ENCODE results near the gene NFATC2.
"Not testable (repeated sequence)": the region's sequence is repeated elsewhere in the genome, so short reads cannot be mapped to it uniquely, and the experiment has no call there.

Gene NFATC2

DNA sequence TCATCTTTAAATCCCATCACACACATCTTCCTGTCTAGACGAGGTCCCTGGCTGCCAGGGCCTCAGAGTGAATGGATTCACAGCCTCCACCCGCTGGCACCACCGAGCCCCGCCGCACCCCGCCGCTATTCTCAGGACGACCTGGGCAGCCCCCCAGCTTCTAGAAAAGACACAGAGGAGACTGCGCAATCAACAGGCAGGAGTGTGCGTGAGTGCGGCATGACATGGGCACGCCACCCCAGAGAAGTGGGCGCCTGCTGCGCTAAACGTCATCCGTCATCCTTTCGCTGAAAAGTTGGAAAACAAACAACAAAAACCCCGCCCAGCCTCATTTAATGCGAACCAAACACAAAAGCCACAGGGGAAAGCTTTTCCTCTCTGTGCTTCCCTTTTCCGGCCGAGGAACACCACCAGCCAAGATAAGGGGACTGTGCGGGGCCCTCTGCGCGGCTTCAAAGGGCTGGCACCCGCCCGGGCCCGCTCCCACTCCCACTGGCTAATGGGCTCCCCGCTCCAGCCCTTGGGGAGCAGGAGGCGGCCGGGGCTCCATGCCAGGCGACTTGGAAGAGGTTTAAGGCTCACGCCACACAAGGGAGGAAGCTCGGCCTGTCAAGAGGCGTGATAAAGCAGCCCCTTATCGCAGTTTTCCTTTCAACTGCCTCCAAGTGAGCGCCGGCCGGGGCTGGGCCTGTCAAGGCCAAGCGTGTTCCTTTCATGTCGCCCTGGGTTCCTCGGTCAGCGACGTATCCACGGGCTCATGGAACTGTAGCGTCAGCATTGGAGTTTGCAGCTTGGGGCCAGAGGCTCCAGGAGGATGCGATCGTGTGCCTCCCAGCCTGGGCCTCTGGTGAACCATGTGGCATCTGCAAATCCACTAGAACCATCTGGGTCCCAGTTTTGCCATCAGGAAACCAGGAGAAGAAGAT is 50.1 kb downstream of the NFATC2 start:
- peak; percentile 78 for DNase-seq

DNA sequence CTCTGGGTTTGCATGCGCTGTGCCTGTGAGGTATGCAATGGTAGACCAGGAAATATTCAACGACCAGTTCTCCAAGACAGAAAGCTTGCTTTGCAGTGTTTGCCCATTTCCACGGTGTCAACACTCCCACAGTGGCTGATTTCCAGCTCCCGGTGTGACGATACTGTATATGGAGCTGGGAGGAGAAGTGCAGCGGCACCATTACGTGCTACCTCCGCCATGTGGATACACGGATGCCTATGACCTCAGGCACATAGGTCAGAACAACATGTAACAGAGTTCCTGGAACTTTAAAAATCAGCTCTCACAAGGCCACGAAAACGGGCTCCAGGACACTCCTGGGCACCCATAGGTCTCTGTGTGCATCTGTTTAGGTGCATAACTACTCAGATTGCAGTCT is 51.1 kb downstream of the NFATC2 start:
- DNase-seq, result no peak

DNA sequence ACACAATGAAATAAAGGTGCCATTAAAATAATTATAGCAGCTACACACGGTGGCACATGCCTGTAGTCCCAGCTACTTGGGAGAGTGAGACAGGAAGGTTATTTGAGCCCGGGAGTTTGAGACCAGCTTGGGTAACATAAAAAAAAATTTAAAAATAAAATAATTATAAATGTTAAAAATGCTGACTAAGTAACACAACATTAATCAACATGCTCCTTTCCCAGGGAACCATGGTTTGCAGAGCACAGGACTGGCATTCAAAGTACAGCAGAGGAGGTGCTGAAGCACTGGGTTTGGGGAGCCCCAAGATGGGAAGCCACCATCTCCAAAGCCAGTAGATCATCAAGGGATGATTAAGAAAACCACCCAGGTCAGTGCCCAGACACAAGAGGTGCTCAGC is 51.9 kb downstream of the NFATC2 start:
- no peak for DNase-seq

DNA sequence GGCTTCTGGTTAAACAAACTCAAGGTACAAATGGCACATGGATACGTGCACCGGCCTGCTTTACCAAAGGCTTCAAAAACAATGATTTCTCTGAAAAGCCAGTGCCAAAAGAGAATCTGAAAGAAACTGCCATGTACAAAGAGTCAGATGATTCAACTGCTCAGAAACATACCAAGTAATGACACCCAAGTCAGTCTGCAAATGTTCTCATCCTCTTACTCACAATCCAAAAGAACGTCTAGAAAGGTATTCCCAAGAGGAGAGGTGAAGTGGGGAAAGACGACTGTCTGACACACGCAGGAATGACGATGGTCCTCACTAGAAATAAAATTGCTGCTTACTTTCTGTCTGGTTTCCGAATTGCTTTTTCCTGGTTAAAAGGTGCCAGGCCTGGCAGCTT is 52.9 kb downstream of the NFATC2 start:
- no peak for DNase-seq

DNA sequence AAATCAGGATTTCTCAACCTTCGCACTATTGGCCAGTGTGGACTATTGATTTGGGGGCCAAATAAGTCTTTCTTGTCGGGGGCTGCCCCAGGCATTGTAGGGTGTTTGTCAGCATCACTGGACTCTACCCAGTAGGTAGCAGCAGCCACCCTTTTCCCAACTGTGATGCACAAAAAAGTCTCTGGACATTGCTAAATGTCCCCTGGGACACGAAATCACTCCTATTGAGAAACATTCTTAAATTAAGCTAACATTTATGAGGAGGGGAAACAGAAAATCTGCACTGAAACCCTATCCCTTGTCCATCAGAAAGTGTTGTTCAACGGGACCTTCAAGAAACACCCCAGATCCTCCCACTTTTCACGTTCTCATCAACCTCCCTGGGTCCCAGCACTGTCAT is 54.2 kb downstream of the NFATC2 start:
- DNase-seq, result no peak

DNA sequence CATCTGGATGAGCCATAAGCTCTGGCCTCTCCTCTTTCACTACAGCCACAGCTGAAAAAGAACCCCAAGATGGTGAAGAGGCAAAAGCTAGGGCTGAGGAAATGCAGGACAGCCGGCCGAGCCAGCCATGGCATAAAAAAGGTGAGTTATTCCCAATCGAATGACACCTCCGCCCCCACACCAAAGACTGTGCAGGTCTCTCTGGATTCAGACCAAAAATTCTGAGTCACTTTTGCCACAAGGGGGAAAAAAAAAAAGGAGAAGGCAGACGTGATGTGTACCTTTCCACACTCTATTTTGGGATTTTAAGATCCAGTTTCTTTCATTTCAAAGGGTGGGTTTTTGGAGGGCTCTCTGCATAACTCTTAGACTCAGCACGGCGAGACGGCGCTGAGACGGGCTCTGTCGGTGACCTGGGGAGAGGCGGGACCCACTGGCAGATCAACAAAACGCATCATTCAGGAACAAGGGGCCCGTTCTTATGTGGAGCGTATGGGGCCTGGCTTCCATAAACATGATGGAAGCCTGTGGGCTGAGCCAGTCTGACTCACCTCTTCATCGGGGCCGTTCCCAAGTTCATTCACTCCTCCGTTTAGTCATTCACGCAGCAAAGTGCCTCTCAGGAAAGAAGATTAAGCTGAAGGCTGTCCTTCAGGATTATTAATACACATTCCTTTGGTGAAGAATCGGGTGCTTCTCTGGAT is 54.8 kb downstream of the NFATC2 start:
- no peak for DNase-seq

DNA sequence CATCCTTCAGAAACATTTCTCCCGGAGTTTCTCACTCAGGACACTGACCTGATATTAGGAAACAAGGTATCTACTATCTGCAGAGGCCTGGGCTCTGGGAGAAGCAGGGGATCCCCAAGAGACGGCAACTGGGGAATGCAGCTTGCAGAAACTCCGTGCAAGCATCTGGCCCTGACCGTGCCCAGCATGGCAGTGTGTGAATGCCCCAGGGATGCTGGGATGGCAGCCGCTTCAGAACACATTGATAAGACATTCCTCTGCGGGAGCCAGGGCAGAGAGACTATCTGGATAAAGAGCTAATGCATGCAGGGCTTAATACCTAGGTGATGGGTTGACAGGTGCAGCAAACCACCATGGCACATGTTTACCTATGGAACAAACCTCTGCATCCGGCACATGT is 55.4 kb downstream of the NFATC2 start:
- DNase-seq, result no peak

DNA sequence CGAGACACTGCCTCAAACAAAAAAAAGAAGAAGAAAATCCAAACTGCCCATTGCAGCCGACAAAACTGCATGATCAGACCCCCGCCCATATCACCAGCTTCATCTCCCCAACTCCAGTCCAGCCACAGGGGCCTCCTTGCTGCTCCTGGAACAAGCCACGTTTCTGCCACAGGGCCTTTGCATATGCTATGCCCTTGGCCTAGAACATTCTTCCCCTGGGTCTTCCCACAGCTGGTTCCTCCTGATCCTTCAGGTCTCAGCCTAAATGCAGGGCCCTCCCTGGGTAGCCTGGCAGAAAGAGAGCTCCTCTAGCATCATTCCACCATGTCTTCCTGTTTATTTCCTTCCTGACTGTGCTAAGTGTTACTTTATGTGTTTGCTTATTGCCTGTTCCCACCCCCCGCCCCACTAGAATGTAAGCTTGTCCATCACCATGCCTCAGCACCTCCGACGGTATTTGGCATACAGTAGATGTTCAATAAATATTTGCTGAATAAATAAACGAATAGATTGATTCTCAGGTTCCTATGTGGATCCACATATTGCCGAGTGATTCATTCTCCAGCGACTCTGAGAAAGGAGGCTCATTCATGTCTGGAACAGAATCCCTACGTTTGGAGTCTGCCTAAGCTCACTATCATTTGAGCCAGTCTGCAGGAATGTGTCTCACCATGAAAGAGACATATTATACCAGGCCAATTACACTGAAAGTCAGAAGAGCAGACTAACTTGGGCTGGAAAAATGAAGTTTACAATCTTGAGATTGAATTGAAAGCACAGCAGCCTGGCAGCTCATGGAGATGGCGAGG is 56.1 kb downstream of the NFATC2 start:
- no peak for DNase-seq

DNA sequence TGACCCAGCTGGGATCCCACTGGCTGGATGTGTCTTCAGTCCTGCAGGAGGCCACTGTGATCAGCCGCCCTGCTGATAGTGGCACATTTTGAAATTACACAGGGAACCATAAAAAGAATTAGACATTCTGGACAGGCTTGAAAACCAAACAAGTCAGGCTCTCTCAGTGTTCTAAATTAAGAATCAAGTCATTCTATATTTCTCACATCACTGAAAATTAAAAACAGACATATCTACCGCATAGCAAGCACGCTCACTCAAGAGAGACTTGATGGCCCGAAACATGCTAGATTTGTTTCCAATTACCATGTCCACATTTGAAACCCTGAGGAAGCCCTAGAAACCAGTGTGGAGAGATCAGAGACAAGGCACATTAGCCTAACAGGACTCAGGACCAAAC is 57.7 kb downstream of the NFATC2 start:
- DNase-seq, result no peak

DNA sequence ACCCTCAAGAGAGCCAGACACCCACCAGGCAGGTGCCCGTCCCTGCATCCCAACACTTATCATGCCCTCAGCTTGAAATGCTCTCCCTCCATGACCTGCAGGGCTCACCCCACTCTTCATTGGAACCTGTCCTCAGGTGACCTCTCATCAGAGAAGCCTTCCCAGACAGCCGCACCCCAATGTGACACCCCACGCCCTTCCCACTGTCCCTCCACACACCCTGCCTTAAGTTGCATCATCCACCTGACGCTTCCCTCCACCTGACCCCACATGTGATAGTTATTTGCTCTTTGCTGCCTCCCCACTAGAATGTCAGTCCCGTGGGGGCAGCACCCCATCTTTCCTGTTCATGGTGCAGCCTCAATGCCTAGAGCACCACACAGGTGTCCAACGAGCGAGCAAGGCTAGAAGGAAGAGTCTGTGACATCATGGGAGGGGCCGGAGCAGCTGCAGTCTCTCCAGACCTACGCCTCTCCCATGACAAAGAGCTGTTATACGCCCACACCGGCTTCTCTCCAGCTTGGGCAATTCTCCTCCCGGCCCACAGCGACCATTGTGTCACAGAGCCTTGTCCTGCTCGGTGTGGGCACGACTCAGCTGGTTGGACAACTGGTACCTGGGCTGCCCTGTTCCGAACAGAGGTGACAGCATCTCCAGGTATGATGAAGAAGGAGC is 58.2 kb downstream of the NFATC2 start:
- no peak for DNase-seq

DNA sequence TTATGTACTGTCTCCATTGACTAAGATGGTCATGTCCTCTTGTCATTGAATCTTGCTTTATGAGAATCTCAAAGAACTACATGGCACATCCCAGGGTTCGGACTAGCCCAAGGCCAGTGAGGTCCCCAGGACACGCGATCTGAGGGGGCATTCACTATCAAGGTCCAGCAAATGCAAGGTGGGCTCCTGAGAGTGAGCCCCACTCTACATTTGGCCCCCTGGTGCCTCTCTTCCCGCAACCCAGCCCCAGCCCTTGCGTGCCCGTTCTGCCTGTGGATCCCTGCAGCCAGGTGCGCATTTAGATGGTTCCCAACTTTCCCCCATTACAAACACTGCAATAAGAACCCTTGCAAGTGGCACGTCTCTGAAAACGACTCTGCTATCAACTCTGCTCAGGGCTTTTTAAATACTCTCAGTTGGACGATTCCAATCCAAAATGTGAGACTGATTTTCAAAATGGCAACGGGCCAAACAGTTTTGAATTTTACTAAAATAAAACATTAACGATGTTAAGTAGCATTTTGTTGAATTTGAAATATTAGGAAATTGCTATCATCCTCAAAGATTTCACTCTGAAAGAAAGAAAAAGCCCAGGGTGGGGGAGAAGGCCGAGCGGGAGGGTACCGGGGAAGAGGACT is 59.6 kb downstream of the NFATC2 start:
- no peak for DNase-seq

DNA sequence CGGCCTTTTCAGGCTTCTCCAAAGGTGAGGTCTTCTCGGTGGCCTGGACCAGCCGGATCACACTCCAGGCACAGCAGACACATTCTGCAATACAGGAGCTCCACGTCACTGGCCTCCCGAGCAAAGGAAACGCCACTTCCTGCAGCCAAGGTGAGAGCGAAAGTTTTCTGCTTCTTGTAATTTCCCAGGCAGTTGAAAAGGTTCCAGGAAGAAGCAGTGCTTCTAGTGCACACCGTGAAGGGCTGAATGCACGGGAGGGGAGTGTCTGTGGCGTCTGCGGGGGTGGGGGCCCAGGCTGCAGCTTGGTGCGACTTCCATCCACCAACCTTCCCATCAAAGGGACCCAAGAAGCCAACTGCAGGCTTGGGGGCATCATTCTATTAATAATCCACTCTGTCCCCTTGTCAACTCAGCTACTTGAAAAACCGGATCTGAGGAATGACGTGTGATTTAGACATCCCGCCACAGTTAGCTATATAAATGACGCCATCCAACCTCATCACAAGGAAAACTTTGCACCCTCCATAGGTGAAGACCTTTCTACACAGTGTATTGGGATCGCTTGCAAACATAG is 61.1 kb downstream of the NFATC2 start:
- no peak for DNase-seq

DNA sequence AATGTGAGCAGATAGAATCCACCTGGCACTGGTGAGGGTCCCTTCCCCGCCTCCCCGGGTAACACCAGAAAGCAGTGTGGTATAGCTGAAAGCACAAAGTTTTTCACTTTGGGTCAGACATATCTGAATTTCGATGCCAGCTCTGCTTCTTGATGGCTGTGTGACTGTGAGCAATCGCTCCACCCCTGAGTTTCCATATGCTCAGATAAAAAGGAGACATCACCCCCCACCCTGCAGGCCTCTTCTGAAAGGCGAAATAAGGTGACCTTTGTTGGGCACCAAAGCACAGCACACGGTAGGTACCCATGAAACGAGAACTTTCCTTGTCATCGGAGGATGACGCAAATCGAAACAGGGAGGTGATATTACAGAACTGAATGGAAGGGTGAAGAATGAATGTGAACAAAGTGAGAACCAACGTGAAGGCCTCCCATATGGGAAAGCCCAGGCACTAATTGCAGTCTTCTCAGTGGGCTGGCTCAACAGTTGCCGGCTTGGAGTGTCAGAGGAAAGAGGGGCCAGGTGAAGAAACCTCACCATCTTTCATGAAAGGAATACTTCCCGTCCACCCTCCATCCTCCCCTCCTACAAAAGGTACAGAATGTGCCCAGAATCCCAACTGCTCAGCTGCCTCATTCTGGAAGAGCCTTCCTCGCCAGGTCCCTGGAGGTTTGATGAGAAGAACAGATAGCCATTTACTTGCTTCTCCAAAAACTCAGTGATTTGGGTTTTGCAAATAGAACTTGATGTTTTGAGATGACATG is 61.8 kb downstream of the NFATC2 start:
- DNase-seq, result no peak

DNA sequence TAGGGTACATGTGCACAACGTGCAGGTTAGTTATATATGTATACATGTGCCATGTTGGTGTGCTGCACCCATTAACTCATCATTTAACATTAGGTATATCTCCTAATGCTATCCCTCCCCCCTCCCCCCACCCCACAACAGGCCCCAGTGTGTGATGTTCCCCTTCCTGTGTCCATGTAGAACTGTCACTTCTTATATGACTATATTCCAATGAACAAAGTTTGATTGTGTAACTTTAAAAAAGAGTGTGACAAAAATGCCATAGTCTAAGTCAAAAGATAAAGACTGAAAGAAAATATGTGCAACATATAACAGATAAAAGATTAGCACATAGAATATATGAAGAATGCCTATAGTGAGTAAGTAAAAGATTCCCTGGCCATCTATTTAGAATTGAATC is 66.4 kb downstream of the NFATC2 start:
- DNase-seq, result not testable (repeated sequence)

DNA sequence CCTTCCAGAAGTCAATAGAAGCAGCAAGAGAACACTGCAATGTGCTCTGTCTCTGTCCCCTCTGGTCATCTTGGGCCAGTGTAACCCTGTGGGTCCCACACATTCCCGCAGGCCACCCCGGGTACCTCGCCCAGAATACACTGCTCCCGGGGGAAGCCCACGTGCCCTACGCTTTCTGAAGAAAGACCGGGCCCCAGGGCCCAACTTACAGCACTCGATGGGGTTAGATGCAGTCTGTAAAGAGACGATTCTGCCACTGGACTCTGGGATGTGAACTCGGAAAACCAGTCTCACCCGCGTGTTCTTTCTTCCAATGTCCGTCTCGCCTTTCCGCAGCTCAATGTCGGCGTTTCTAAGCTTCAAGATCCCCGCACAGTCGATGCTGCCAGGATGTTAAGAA is 68.7 kb downstream of the NFATC2 start:
- DNase-seq, result no peak

DNA sequence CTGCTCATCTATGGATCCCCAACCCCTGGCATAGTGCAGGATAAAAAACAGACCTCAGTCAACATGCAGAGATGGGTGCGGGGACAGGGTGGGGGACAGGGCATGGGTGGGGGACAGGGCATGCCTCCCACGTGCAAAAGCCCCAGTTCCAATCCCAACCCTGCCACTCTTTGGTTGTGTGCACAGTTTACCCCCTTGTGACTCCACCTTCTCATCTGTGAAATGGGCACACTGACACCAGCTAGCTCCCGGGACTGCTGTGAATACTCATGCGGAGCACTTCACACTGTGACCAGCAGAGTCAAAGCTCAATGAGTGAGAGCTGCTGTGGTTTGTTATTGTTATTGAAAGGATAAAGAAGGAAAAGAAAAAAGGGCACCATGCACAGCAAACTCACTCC is 69.3 kb downstream of the NFATC2 start:
- no peak for DNase-seq

DNA sequence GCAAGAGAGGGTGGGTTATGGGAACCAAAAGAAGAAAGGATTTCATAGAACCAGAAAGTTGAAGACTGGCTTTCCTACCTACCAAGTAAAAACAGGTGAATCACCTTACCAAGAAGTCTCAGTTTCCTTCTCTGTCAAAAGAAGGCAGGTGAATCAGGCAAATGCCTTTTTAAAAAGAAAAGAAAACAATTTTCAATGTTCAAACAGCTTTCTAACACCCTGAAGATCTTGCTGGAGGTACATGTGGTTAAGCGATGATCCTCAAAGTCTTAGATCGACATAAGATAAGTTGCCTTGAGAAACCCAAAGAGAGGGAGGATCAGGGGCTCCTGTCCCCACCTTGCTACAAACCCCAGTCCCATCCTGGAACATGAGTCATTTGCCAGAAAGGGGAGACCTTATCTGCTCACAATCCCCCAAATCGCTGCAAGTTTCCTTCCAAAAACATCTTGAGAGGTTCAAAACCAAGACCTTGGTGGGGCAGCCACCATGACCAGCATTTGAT is 71.6 kb downstream of the NFATC2 start:
- no peak for DNase-seq

DNA sequence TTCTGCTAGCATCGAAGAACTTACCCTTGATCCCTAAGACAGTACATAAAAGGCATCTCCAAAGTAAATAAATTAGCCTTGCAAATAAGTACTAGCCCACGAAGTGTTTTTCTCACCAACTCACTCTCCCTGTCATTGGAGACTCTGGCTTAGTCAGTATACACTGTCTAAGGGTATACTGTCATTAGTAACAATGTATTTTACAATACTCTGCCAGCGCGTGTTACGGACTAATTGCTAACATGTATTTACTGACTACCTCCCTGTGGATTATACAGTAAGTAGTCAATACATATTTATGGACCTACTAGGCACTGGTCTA is 72.1 kb downstream of the NFATC2 start:
- DNase-seq, result no peak

DNA sequence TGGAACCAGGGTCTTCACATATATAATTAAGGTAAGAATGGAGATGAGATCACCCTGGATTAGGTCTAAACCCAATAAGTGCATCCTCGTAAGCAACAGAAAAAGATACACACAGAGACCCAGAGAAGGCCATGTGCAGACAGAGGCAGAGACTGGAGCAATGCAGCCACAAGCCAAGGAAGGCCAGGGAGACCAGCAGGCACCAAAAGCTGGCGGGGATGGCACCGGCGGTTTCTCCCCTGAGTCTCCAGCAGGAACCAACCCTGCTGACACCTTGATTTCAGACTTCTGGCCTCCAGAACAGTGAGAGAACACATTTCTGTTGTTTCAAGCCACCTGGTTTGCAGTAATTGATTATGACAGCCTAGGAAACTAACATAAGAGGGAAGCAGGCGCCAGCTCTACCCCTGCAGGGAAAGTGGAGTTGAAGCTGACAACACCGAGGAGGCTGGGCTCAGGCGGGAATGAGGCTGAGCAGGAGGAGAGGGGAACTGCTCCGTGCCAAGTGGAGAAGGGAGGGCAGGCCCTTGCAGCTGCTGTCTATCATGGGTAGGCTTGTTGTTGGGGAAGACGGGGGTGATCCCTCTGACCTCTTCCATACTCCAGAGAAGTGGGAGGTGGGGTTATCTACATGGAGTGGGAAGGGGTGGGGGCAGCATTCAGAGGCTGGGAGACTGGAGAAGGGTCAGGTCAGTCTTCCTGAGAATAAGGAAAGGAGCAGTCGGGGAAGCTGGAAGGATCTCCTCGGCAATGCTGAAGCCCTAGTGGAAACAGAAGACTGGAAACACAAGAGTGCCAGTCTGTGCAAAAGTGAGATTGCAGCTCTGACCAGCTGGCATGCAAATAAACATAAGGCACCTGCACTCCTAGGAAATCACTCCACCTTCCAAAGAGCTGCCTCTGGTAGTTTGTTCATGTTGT is 72.7 kb downstream of the NFATC2 start:
- DNase-seq, result no peak

DNA sequence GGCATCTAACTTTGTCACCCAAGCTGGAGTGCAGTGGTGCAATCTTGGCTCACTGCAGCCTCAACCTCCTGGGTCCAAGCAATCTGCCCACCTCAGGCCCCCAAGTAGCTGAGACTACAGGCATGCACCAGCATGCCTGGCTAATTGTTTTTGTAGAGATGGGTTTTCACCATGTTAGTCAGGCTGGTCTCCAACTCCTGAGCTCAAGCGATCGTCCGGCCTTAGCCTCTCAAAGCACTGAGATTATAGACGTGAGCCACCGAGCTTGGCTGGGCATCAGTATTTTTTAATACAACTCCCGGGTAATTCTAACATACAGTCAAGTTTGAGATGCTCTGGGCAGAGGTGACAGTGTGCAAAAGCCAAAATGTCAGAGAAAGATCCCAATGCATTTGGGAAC is 73.5 kb downstream of the NFATC2 start:
- no peak for DNase-seq

All from GDM1 (cell line).